Body of pancreas (tissue), 4 donors: ENCODE data around the gene SLC39A8. TPM values are rescaled to one million over a fixed set of nuclear protein-coding genes. Genes with fewer than 3 reads are reported as not detected.

ENCODE experiments used
- ATAC-seq: fragments of 150-250 bp; one replicate; pipeline ENCODE4 v1.9.1; 2016
- DNase-seq, 4 donors: peaks; one replicate each; pipeline ENCODE4 v3.0.0-alpha.2; 2019
- H3K27ac ChIP-seq, 4 donors: fragments of 200-600 bp; sonication (generic); 1 replicate in 3 of 4; 2 replicates in 1 of 4; pipeline versions ENCODE4 v1.5.1 to v1.6.1; 2016 to 2019; ENCODE audit warnings: mild to moderate bottlenecking in 1 of 4, mixed read lengths in 1 of 4, moderate library complexity in 1 of 4
- H3K27me3 ChIP-seq, 2 donors: fragments of 200-600 bp; sonication (generic); one replicate each; pipeline ENCODE4 v1.6.0; 2016; ENCODE audit warnings: mild to moderate bottlenecking in 1 of 2
- H3K36me3 ChIP-seq, 2 donors: fragments of 200-600 bp; sonication (generic); replicated peaks in 1 of 2; 2 replicates each; pipeline ENCODE4 v1.5.1; 2016; ENCODE audit warnings: low read depth in 2 of 2; ENCODE audit not compliant: insufficient read depth in 1 of 2
- H3K4me1 ChIP-seq: fragments of 200-600 bp; sonication (generic); one replicate; pipeline ENCODE4 v1.6.0; 2016
- H3K4me3 ChIP-seq, 2 donors: fragments of 200-600 bp; sonication (generic); 1 replicate in 1 of 2; 2 replicates in 1 of 2; pipeline ENCODE4 v1.5.1; 2016 to 2019
- H3K9me3 ChIP-seq, 3 donors: fragments of 200-600 bp; sonication (generic); 1 replicate in 2 of 3; 2 replicates in 1 of 3; pipeline ENCODE4 v1.5.1; 2016
- CTCF ChIP-seq, 7 experiments: fragments of 450-650 bp in 4 of 7; fragments of 200-600 bp in 3 of 7; sonication (generic) in 3 of 7; IDR thresholded peaks; one replicate each; pipeline ENCODE4 v1.5.1; 2016 to 2019; ENCODE audit warnings: antibody characterized with exemption in 7 of 7
- POLR2A ChIP-seq, 3 donors: fragments of 450-650 bp; IDR thresholded peaks; one replicate each; pipeline ENCODE4 v1.6.1; 2016; ENCODE audit warnings: antibody characterized with exemption in 3 of 3, mild to moderate bottlenecking in 2 of 3
- WGBS, 2 donors: methylation state at CpG; one replicate each; pipeline ENCODE4 v1.1.5; 2017; 5-methylcytosine and 5-hydroxymethylcytosine counted together
- intact Hi-C: fragments of 100-400 bp; cut with DNase I; formaldehyde crosslinking; loops from one replicate; pipeline ENCODE4 v1.15.1; 2023
- total RNA-seq, 2 donors: library from RNA; depleted of rRNA; stranded (reverse); fragments of >200 nt; gene quantifications; one replicate each; pipeline ENCODE4 v1.1.0, GENCODE V29; 2016

The SLC39A8 gene
- total RNA-seq, 2 donors from 2014 or later, result 35.6 to 56.0 TPM

- Histone ChIP-seq H3K4me3 (no peak overlapping the region), H3K36me3 (no peaks in the 10 kb centered on the region), H3K4me1 (peaks cover under 1% of the 10 kb centered on the region), H3K27me3 (no peaks in the 10 kb centered on the region), H3K27ac (no peak overlapping the region), H3K9me3 (no peaks in the 10 kb centered on the region)
- intact Hi-C loops, result no loop called here
- no peak for TF ChIP-seq CTCF (IDR thresholded peaks at IDR 0.05)
- TF ChIP-seq POLR2A (IDR thresholded peaks at IDR 0.05), result no peak
- 86 to 89% methylated on average over 1 of the region's 1 CpG for WGBS, 2 donors
- ATAC-seq (no peak), DNase-seq (no peak)
These were observed 44.1 kb downstream of the SLC39A8 start for GRCh38 chr4:102301167-102301566.

- Histone ChIP-seq H3K27ac (no peak overlapping the region), H3K4me1 (peaks cover 11% of the 10 kb centered on the region), H3K36me3 (no peaks in the 10 kb centered on the region), H3K9me3 (no peaks in the 10 kb centered on the region), H3K27me3 (no peaks in the 10 kb centered on the region), H3K4me3 (no peak overlapping the region)
- intact Hi-C loops, result no loop called here
- TF ChIP-seq POLR2A (IDR thresholded peaks at IDR 0.05) (no peak), CTCF (IDR thresholded peaks at IDR 0.05) (peak in 4 of 7 experiments; percentile 15 to 30 (median 24))
- 13 to 21% methylated on average over 4 of the region's 4 CpGs for WGBS, 2 donors
- DNase-seq (peak in 2 of 4 donors; percentile 3 to 8), ATAC-seq (no peak)
These were observed 45.8 kb downstream of the SLC39A8 start for GRCh38 chr4:102299354-102300107.

- no peak for ATAC-seq
- TF ChIP-seq POLR2A (IDR thresholded peaks at IDR 0.05), result no peak
- no peak for TF ChIP-seq CTCF (IDR thresholded peaks at IDR 0.05)
- 93 to 96% methylated on average over 1 of the region's 1 CpG for WGBS, 2 donors
These were observed 46.6 kb downstream of the SLC39A8 start for GRCh38 chr4:102298716-102299115.

GRCh38 chr4:102295153-102295862, 50.0 kb downstream of the SLC39A8 start:
- Histone ChIP-seq H3K27ac (peak overlapping the region in 1 of 4 donors; percentile 37), H3K9me3 (no peaks in the 10 kb centered on the region), H3K4me1 (peaks cover 11% of the 10 kb centered on the region), H3K27me3 (no peaks in the 10 kb centered on the region), H3K36me3 (no peaks in the 10 kb centered on the region), H3K4me3 (no peak overlapping the region)
- TF ChIP-seq POLR2A (IDR thresholded peaks at IDR 0.05) (no peak), CTCF (IDR thresholded peaks at IDR 0.05) (no peak)
- ATAC-seq (peak; percentile 83), DNase-seq (peak in 3 of 4 donors; percentile 38 to 58 (median 58))
- intact Hi-C loops, result no loop called here

More at GRCh38 chr4:102298716-102299115, 46.6 kb downstream of the SLC39A8 start:
- no peaks in the 10 kb centered on the region for H3K9me3 ChIP-seq
- H3K27me3 ChIP-seq, result no peaks in the 10 kb centered on the region
- no peak for DNase-seq
- peaks cover 11% of the 10 kb centered on the region for H3K4me1 ChIP-seq
- intact Hi-C loops, result no loop called here
- no peak overlapping the region for H3K4me3 ChIP-seq
- no peaks in the 10 kb centered on the region for H3K36me3 ChIP-seq
- H3K27ac ChIP-seq, result no peak overlapping the region
